Upper lobe of right lung (tissue), 1 donor: Measurements from ENCODE around the gene SPRY4. TPM values are rescaled to one million over a fixed set of nuclear protein-coding genes. Genes with fewer than 3 reads are reported as not detected.

Experiments used
- ATAC-seq: fragments of 200-7000 bp; cut with Tn5 transposase; one replicate; pipeline ENCODE4 v1.9.1; 2020; ENCODE audit warnings: mild to moderate bottlenecking, moderate library complexity
- DNase-seq: peaks from one replicate; pipeline ENCODE4 v3.0.0-alpha.2; 2020
- H3K27ac ChIP-seq: fragments of 200-600 bp; one replicate; pipeline ENCODE4 v1.8.0; 2022
- H3K27me3 ChIP-seq: fragments of 200-600 bp; one replicate; pipeline ENCODE4 v1.8.0; 2022; ENCODE audit warnings: mild to moderate bottlenecking
- H3K36me3 ChIP-seq: fragments of 200-600 bp; one replicate; pipeline ENCODE4 v1.8.0; 2022
- H3K4me1 ChIP-seq: fragments of 200-600 bp; one replicate; pipeline ENCODE4 v1.8.0; 2022
- H3K4me3 ChIP-seq: fragments of 200-600 bp; one replicate; pipeline ENCODE4 v1.8.0; 2022; ENCODE audit warnings: mild to moderate bottlenecking
- H3K9me3 ChIP-seq: fragments of 200-600 bp; one replicate; pipeline ENCODE4 v1.8.0; 2022
- intact Hi-C: fragments of 100-400 bp; cut with DNase I; formaldehyde crosslinking; loops from one replicate; pipeline ENCODE4 v1.11.0; 2022
- total RNA-seq: library from RNA; stranded (reverse); fragmentation: NEBNext Ultra II Directional; extraction: Animal tissue kit (Norgen Biotek cat#: 25700); gene quantifications from one replicate; pipeline ENCODE4 v1.2.1, GENCODE V29; 2021
- TF ChIP-seq, protein P1 (sequence below): fragments of 200-600 bp; IDR thresholded peaks from one replicate; pipeline ENCODE4 v1.8.0; 2022; ENCODE audit warnings: antibody characterized with exemption
- donor health status: DM: no; HTN: yes; CAD: no; lungs with severe emphysema.

The SPRY4 gene
- total RNA-seq, 1 donor from 2014 or later: 89.8 TPM

DNA sequence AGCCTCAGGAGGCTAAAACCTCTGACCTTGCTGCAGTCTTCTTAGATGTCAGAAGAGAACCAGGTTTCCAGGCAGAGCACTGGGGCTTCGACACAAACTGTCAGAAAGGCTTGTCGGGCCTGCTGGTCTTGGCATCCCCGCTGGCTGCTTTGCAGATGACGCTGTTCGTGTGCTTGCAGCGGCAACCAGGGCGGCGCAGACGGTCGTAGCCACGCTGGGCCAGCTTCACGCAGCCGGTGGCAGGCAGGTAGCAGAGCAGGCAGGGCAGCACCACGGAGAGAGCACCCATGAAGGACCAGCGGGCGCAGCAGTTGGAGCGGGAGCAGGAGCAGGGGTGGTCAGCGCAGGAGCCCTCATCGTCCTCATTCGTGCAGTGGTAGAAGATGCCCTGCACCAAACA lies 10.7 kb downstream of the SPRY4 start:
- no peak for DNase-seq
- H3K9me3 ChIP-seq: no peaks in the 10 kb centered on the region
- H3K4me1 ChIP-seq: peaks cover 61% of the 10 kb centered on the region
- H3K27me3 ChIP-seq: no peaks in the 10 kb centered on the region
- H3K27ac ChIP-seq: no peak overlapping the region
- ATAC-seq: peak; percentile 4
- H3K36me3 ChIP-seq: peaks cover 61% of the 10 kb centered on the region
- H3K4me3 ChIP-seq: no peak overlapping the region
- TF ChIP-seq, protein P1, sequence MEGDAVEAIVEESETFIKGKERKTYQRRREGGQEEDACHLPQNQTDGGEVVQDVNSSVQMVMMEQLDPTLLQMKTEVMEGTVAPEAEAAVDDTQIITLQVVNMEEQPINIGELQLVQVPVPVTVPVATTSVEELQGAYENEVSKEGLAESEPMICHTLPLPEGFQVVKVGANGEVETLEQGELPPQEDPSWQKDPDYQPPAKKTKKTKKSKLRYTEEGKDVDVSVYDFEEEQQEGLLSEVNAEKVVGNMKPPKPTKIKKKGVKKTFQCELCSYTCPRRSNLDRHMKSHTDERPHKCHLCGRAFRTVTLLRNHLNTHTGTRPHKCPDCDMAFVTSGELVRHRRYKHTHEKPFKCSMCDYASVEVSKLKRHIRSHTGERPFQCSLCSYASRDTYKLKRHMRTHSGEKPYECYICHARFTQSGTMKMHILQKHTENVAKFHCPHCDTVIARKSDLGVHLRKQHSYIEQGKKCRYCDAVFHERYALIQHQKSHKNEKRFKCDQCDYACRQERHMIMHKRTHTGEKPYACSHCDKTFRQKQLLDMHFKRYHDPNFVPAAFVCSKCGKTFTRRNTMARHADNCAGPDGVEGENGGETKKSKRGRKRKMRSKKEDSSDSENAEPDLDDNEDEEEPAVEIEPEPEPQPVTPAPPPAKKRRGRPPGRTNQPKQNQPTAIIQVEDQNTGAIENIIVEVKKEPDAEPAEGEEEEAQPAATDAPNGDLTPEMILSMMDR: no peak
- intact Hi-C loops: no loop called here

DNA sequence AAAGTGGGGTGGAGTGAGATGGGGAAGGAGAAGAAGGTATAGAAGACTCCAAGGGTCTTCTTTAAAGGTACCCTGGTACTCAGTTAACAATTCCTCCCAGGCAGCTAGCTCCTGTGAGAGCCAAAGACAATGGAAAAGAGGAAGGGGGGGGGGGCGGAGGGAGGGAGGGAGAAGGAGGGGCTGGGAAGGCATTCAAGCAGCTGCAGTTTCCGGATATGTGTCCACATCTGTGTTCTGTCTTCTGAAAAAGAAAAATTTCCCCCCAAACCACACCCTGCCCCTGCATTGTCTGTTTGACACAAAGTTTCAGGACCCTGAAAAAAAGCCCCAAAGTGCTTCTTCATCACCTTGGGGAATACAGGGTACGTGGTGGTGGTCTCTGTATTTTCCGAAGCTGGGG lies 11.1 kb downstream of the SPRY4 start:
- Histone ChIP-seq H3K27ac (no peak overlapping the region), H3K9me3 (no peaks in the 10 kb centered on the region), H3K27me3 (no peaks in the 10 kb centered on the region), H3K4me1 (peaks cover 57% of the 10 kb centered on the region), H3K4me3 (no peak overlapping the region), H3K36me3 (peaks cover 61% of the 10 kb centered on the region)
- ATAC-seq (no peak), DNase-seq (no peak)
- TF ChIP-seq, protein P1: no peak
- intact Hi-C loops: no loop called here

DNA sequence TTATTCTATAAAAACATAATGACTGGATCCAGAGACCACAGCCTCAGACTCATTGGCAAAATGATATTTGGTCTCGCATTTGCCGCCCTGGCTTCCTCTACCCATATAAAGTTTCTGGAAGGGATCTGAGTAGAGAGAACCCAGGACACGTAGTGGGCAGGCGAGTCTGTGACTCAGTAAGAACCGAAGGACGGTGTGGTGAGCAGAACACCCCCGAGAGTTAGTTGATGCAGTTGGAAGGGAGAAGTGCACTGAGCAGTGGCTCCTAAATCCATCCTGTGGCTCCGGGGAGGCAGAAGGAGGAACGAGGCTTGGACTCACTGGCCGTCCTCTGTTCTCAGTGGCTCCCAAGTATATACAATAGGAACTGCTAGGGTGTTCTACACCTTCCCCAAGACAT lies 11.5 kb downstream of the SPRY4 start:
- intact Hi-C loops: no loop called here
- H3K4me1 ChIP-seq: peaks cover 53% of the 10 kb centered on the region
- TF ChIP-seq, protein P1: no peak
- no peaks in the 10 kb centered on the region for H3K9me3 ChIP-seq
- no peak for ATAC-seq
- no peak overlapping the region for H3K4me3 ChIP-seq
- no peak overlapping the region for H3K27ac ChIP-seq
- peaks cover 58% of the 10 kb centered on the region for H3K36me3 ChIP-seq
- no peaks in the 10 kb centered on the region for H3K27me3 ChIP-seq
- no peak for DNase-seq

DNA sequence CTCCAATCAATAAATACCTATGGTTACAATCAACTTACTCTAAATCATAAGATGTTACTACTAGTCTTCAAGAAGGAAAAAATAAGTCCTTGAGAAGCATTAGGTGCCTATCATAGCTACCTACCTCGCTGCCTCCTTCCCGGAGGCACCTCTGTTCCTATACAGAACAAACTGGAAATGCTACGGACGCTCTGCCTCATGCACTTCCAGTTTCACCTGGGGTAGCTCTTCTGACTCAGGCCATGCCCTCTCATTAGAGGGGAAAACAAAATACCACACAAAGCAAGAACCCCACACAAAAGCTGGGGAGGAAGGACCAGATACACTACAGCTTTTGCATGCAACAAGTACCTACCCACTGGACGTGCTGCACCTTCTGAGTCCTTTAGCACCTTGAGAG lies 12.4 kb downstream of the SPRY4 start:
- no peak for DNase-seq
- ATAC-seq: no peak
- TF ChIP-seq, protein P1: no peak
- intact Hi-C loops: no loop called here
- H3K36me3 ChIP-seq: peaks cover 50% of the 10 kb centered on the region
- H3K27ac ChIP-seq: no peak overlapping the region
- H3K27me3 ChIP-seq: no peaks in the 10 kb centered on the region
- H3K4me1 ChIP-seq: peaks cover 44% of the 10 kb centered on the region
- no peak overlapping the region for H3K4me3 ChIP-seq
- no peaks in the 10 kb centered on the region for H3K9me3 ChIP-seq

DNA sequence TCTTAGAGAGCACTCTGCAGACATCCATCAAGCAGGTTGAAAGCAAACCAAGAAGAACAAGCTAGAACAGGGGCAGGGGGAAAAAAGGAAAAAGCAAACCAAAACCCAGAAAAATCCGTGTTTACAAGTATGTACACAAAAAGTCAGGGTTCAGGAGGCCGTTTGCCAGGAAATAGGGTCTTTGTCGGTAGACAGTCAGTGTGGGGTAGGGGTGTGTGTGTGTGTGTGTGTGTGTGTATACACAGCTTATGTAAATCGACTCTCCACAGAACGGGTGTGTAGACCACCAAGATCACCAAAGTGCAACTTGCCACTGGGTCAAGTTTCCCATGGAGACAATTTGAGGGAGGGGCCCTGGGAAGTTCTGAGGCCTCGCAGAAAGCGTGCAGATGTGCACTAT lies 13.1 kb downstream of the SPRY4 start:
- Histone ChIP-seq H3K4me3 (no peak overlapping the region), H3K27me3 (no peaks in the 10 kb centered on the region), H3K4me1 (peaks cover 39% of the 10 kb centered on the region), H3K36me3 (peaks cover 45% of the 10 kb centered on the region), H3K27ac (no peak overlapping the region), H3K9me3 (no peaks in the 10 kb centered on the region)
- intact Hi-C loops: no loop called here
- ATAC-seq: no peak
- no peak for DNase-seq
- TF ChIP-seq, protein P1: no peak

DNA sequence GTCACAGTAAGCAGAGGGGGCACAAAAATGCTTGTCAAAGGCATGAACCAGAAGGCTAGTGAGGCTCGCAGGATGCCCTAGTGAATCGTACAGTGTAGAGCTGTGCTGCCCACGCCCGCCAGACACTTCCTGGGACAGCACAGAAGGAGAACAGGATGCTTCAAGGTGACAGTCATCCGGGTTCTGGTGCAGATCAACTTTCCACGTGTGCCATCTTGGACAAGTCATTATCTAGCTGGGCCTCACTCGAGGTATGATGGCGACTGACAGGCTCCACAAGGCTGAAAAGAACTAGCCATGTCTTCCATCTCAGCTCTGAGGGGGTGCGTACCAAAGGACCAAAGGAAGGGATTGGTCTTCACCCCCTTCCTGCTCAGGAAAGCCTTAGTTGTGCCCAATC lies 14.0 kb downstream of the SPRY4 start:
- no peak for DNase-seq
- intact Hi-C loops: no loop called here
- Histone ChIP-seq H3K4me1 (peaks cover 30% of the 10 kb centered on the region), H3K9me3 (no peaks in the 10 kb centered on the region), H3K4me3 (no peak overlapping the region), H3K27me3 (no peaks in the 10 kb centered on the region), H3K36me3 (peaks cover 45% of the 10 kb centered on the region), H3K27ac (no peak overlapping the region)
- TF ChIP-seq, protein P1: no peak
- ATAC-seq: no peak
